SK-N-SH treated with all-trans-retinoic acid at 6 μM for 48 hours (cell line): ENCODE measurements around the gene ZFHX3.

Source experiments
- ARNTL ChIP-seq: fragments of 450-650 bp; formaldehyde crosslinking; IDR thresholded peaks from 2 replicates; pipeline ENCODE4 v1.5.0; 2020; ENCODE audit warnings: low read depth, mild to moderate bottlenecking, moderate library complexity, borderline replicate concordance
- ESRRG ChIP-seq: fragments of 250-450 bp; sonication (Bioruptor Pico); IDR thresholded peaks from 2 replicates; pipeline ENCODE4 v1.6.1; 2021; ENCODE audit warnings: mild to moderate bottlenecking
- GLIS3 ChIP-seq: fragments of 250-450 bp; sonication (Bioruptor Pico); IDR thresholded peaks from 2 replicates; pipeline ENCODE4 v1.5.0; 2020; ENCODE audit warnings: mild to moderate bottlenecking, moderate library complexity
- RARB ChIP-seq: fragments of 250-450 bp; sonication (Bioruptor Pico); IDR thresholded peaks from 2 replicates; pipeline ENCODE4 v1.8.0; 2021; ENCODE audit warnings: mild to moderate bottlenecking, moderate library complexity
- ZC3H10 ChIP-seq: fragments of 250-450 bp; sonication (Bioruptor Pico); IDR thresholded peaks from 2 replicates; pipeline ENCODE4 v1.5.1; 2021; ENCODE audit warnings: mild to moderate bottlenecking, moderate library complexity
- ZNF8 ChIP-seq: fragments of 450-650 bp; formaldehyde crosslinking; IDR thresholded peaks from 2 replicates; pipeline ENCODE4 v1.5.0; 2020; ENCODE audit warnings: mild to moderate bottlenecking, moderate library complexity
- TF ChIP-seq, protein P1 (sequence below): fragments of 250-450 bp; sonication (Bioruptor Pico); IDR thresholded peaks from 2 replicates; pipeline ENCODE4 v1.8.0; 2020; ENCODE audit warnings: mild to moderate bottlenecking, moderate library complexity, borderline replicate concordance

DNA sequence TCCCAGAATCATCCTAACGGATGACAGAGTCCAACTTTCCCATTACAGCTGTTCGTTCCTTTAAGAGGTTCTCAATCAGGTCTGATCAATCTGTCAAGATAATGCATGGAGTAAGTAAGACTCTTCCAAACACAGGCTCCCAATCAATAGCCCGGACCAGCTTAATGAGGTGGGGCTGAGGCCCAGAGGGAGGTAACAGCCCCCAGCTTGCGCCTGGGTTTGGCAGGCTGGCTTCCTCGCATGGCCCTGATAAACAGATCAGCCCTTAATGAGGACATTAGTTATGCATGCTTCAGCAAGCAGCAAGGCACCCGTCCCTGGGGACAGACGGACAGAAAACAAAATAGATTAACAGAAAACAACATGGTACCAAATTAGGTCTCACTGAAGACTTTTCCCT, 145.7 kb downstream of the ZFHX3 start:
- TF ChIP-seq ZNF8 (CRISPR knock-in tag), result no peak
- no peak for TF ChIP-seq RARB (CRISPR knock-in tag)
- TF ChIP-seq, protein P1, sequence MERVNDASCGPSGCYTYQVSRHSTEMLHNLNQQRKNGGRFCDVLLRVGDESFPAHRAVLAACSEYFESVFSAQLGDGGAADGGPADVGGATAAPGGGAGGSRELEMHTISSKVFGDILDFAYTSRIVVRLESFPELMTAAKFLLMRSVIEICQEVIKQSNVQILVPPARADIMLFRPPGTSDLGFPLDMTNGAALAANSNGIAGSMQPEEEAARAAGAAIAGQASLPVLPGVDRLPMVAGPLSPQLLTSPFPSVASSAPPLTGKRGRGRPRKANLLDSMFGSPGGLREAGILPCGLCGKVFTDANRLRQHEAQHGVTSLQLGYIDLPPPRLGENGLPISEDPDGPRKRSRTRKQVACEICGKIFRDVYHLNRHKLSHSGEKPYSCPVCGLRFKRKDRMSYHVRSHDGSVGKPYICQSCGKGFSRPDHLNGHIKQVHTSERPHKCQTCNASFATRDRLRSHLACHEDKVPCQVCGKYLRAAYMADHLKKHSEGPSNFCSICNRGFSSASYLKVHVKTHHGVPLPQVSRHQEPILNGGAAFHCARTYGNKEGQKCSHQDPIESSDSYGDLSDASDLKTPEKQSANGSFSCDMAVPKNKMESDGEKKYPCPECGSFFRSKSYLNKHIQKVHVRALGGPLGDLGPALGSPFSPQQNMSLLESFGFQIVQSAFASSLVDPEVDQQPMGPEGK (CRISPR knock-in tag), result no peak
- no peak for TF ChIP-seq GLIS3 (CRISPR knock-in tag)
- no peak for TF ChIP-seq ZC3H10 (CRISPR knock-in tag)
- TF ChIP-seq ESRRG (CRISPR knock-in tag), result no peak
- TF ChIP-seq ARNTL (CRISPR knock-in tag), result no peak
